Naive thymus-derived CD4-positive, alpha-beta T cell (primary cell): Measurements from ENCODE around the gene WFS1. TPM values are rescaled to one million over a fixed set of nuclear protein-coding genes. Genes with fewer than 3 reads are reported as not detected.

Source experiments
- ATAC-seq: fragments of 150-1000 bp; cut with Tn5 transposase; 2 replicates; pipeline ENCODE4 v1.10.0; 2021; ENCODE audit warnings: mild to moderate bottlenecking, moderate library complexity
- CTCF ChIA-PET: fragments of 350-600 bp; sonication (Branson Sonifier 250); formaldehyde crosslinking; loops from one replicate; lab custom pipeline; 2021; ENCODE audit warnings: antibody characterized with exemption; lab: Charles Lee
- POLR2A ChIA-PET: fragments of 350-600 bp; sonication (Branson Sonifier 250); formaldehyde crosslinking; loops from one replicate; lab custom pipeline; 2021; ENCODE audit warnings: antibody characterized with exemption, inconsistent platforms; lab: Charles Lee
- DNase-seq, 9 donors: peaks; one replicate each; pipeline versions ENCODE4 v3.0.0 to v3.0.0-alpha.2; 2020 to 2022; ENCODE audit warnings: mixed read lengths in 1 of 9
- H3K27ac ChIP-seq: one replicate; pipeline ENCODE4 v1.7.0; 2013; ENCODE audit warnings: mild to moderate bottlenecking, low read depth, low read length, moderate library complexity
- H3K27me3 ChIP-seq, 2 donors: one replicate each; pipeline ENCODE4 v1.7.0; 2013; ENCODE audit warnings: low read length in 2 of 2, mild to moderate bottlenecking in 2 of 2, moderate library complexity in 2 of 2; ENCODE audit not compliant: control insufficient read depth in 2 of 2, insufficient read depth in 2 of 2
- H3K36me3 ChIP-seq, 3 experiments: 1 replicate in 2 of 3; 2 replicates in 1 of 3; pipeline ENCODE4 v1.7.0; 2013; ENCODE audit warnings: low read length in 3 of 3, mild to moderate bottlenecking in 3 of 3, moderate library complexity in 1 of 3; ENCODE audit not compliant: insufficient read depth in 3 of 3, control insufficient read depth in 2 of 3
- H3K4me1 ChIP-seq, 2 donors: one replicate each; pipeline ENCODE4 v1.7.0; 2013; ENCODE audit warnings: low read length in 2 of 2, mild to moderate bottlenecking in 2 of 2, moderate library complexity in 1 of 2; ENCODE audit not compliant: control insufficient read depth in 2 of 2, insufficient read depth in 2 of 2
- H3K4me3 ChIP-seq: 2 replicates; pipeline ENCODE4 v1.7.0; 2013; ENCODE audit warnings: mild to moderate bottlenecking, low read length
- H3K9me3 ChIP-seq, 3 experiments: 1 replicate in 2 of 3; 2 replicates in 1 of 3; pipeline ENCODE4 v1.7.0; 2013; ENCODE audit warnings: low read length in 3 of 3; ENCODE audit not compliant: control insufficient read depth in 2 of 3
- H3K27ac Mint-ChIP-seq, 9 donors: one replicate each; pipeline ENCODE4 v1.8.0; 2020 to 2022; ENCODE audit warnings: mixed read lengths in 9 of 9, mild to moderate bottlenecking in 8 of 9, moderate library complexity in 5 of 9, inconsistent platforms in 2 of 9
- H3K27me3 Mint-ChIP-seq, 5 donors: one replicate each; pipeline ENCODE4 v1.8.0; 2021 to 2022; ENCODE audit warnings: mixed read lengths in 5 of 5, mild to moderate bottlenecking in 1 of 5
- H3K36me3 Mint-ChIP-seq, 5 donors: one replicate each; pipeline ENCODE4 v1.8.0; 2020 to 2022; ENCODE audit warnings: mixed read lengths in 5 of 5, mild to moderate bottlenecking in 3 of 5, inconsistent platforms in 1 of 5
- H3K4me1 Mint-ChIP-seq, 7 donors: one replicate each; pipeline ENCODE4 v1.8.0; 2020 to 2022; ENCODE audit warnings: mixed read lengths in 7 of 7, mild to moderate bottlenecking in 3 of 7, inconsistent platforms in 1 of 7
- H3K4me3 Mint-ChIP-seq, 10 donors: one replicate each; pipeline ENCODE4 v1.8.0; 2020 to 2022; ENCODE audit warnings: mild to moderate bottlenecking in 10 of 10, mixed read lengths in 10 of 10, moderate library complexity in 6 of 10, inconsistent platforms in 2 of 10
- H3K9me3 Mint-ChIP-seq, 11 donors: one replicate each; pipeline ENCODE4 v1.8.0; 2020 to 2022; ENCODE audit warnings: mixed read lengths in 11 of 11, mild to moderate bottlenecking in 4 of 11, inconsistent platforms in 1 of 11, moderate library complexity in 1 of 11
- intact Hi-C, 2 donors: fragments of 100-400 bp; cut with micrococcal nuclease; formaldehyde crosslinking; loops; one replicate each; pipeline ENCODE4 v1.15.1; 2023
- polyA plus RNA-seq, 2 donors: library from polyadenylated mRNA; unstranded; fragments of 300-500 nt; fragmentation: Illumina TruSeq; gene quantifications; one replicate each; pipeline ENCODE4 v1.2.3, GENCODE V29; 2021
- total RNA-seq, 6 experiments: library from RNA in 5 of 6; stranded (reverse) in 5 of 6; gene quantifications; 1 replicate in 5 of 6; 2 replicates in 1 of 6; pipeline ENCODE4 v1.2.3 and lab custom pipeline; 2021 to 2026

Gene WFS1
- total and polyA plus RNA-seq, 7 experiments from 2014 or later, result 2.8 to 6.7 (median 4.4) TPM

- Mint-ChIP-seq H3K36me3 (peaks cover 0 to 7% (median 0%) of the 10 kb centered on the region in 5 donors), H3K9me3 (peaks cover 0 to 18% (median 8%) of the 10 kb centered on the region in 11 donors), H3K4me3 (peak overlapping the region in 2 of 10 donors; percentile 3 to 10), H3K27ac (no peak overlapping the region), H3K27me3 (peaks cover 52 to 76% (median 63%) of the 10 kb centered on the region in 5 donors), H3K4me1 (peaks cover 0 to 8% (median 5%) of the 10 kb centered on the region in 7 donors)
- POLR2A ChIA-PET, result no interaction called here
- Histone ChIP-seq H3K4me3 (no peak overlapping the region), H3K9me3 (peaks cover 0 to 7% (median 4%) of the 10 kb centered on the region in 3 experiments), H3K36me3 (no peaks in the 10 kb centered on the region), H3K27ac (no peak overlapping the region), H3K4me1 (no peaks in the 10 kb centered on the region), H3K27me3 (peaks cover 0 to 4% of the 10 kb centered on the region in 2 donors)
- CTCF ChIA-PET, result interaction anchor here (0.5 to 0.6 kb wide), 2 partner anchors 8 to 1881 kb away, joined by 3 to 4 read pairs; no protein-coding TSS in a partner anchor
- intact Hi-C loops, result no loop called here
- DNase-seq (no peak), ATAC-seq (no peak)
Observed at GRCh38 chr4:6245246-6246169, 24.1 kb upstream of the WFS1 start.

GRCh38 chr4:6246170-6246634, 23.4 kb upstream of the WFS1 start:
- Mint-ChIP-seq H3K9me3 (peaks cover 0 to 18% (median 8%) of the 10 kb centered on the region in 11 donors), H3K4me3 (no peak overlapping the region), H3K27ac (no peak overlapping the region), H3K4me1 (peaks cover 0 to 12% (median 5%) of the 10 kb centered on the region in 7 donors), H3K36me3 (peaks cover 0 to 7% (median 0%) of the 10 kb centered on the region in 5 donors), H3K27me3 (peaks cover 55 to 76% (median 65%) of the 10 kb centered on the region in 5 donors)
- Histone ChIP-seq H3K36me3 (no peaks in the 10 kb centered on the region), H3K9me3 (peaks cover 0 to 7% (median 4%) of the 10 kb centered on the region in 3 experiments), H3K4me1 (no peaks in the 10 kb centered on the region), H3K4me3 (no peak overlapping the region), H3K27me3 (peaks cover 0 to 4% of the 10 kb centered on the region in 2 donors), H3K27ac (no peak overlapping the region)
- ChIA-PET CTCF (interaction anchor here (1.1 kb wide), 1 partner anchor 76 kb away, joined by 3 read pairs; no protein-coding TSS in a partner anchor), POLR2A (no interaction called here)
- ATAC-seq (no peak), DNase-seq (no peak)
- intact Hi-C loops, result no loop called here

- ChIA-PET CTCF (interaction anchor here (8.5 kb wide), 1 partner anchor 82 kb away, joined by 109 read pairs; no protein-coding TSS in a partner anchor), POLR2A (no interaction called here)
- peaks cover 0 to 4% of the 10 kb centered on the region in 2 donors for H3K27me3 ChIP-seq
- DNase-seq (no peak), ATAC-seq (no peak)
- H3K4me1 Mint-ChIP-seq, result peaks cover 0 to 12% (median 5%) of the 10 kb centered on the region in 7 donors
- H3K4me3 Mint-ChIP-seq, result no peak overlapping the region
- H3K4me3 ChIP-seq, result no peak overlapping the region
- intact Hi-C loops, result no loop called here
- peaks cover 0 to 17% (median 7%) of the 10 kb centered on the region in 11 donors for H3K9me3 Mint-ChIP-seq
- no peaks in the 10 kb centered on the region for H3K36me3 ChIP-seq
- no peak overlapping the region for H3K27ac Mint-ChIP-seq
- H3K36me3 Mint-ChIP-seq, result peaks cover 0 to 7% (median 0%) of the 10 kb centered on the region in 5 donors
- peaks cover 55 to 62% (median 58%) of the 10 kb centered on the region in 5 donors for H3K27me3 Mint-ChIP-seq
- H3K9me3 ChIP-seq, result peaks cover 0 to 7% (median 4%) of the 10 kb centered on the region in 3 experiments
- H3K27ac ChIP-seq, result no peak overlapping the region
- no peaks in the 10 kb centered on the region for H3K4me1 ChIP-seq
Observed at GRCh38 chr4:6248394-6248793, 21.3 kb upstream of the WFS1 start.

- peak in 7 of 9 donors; percentile 39 to 71 (median 60) for DNase-seq
- no peak overlapping the region for H3K27ac ChIP-seq
- peaks cover 38 to 52% (median 49%) of the 10 kb centered on the region in 5 donors for H3K27me3 Mint-ChIP-seq
- no peaks in the 10 kb centered on the region for H3K27me3 ChIP-seq
- H3K27ac Mint-ChIP-seq, result no peak overlapping the region
- H3K9me3 ChIP-seq, result no peaks in the 10 kb centered on the region
- ChIA-PET CTCF (interaction anchor here (1.2 to 8.5 kb wide), 7 partner anchors 11 to 80 kb away, joined by 3 to 109 read pairs (median 5); no protein-coding TSS in a partner anchor), POLR2A (no interaction called here)
- peak; percentile 72 for ATAC-seq
- no peaks in the 10 kb centered on the region for H3K36me3 ChIP-seq
- no peak overlapping the region for H3K4me3 ChIP-seq
- H3K4me3 Mint-ChIP-seq, result no peak overlapping the region
- no peaks in the 10 kb centered on the region for H3K36me3 Mint-ChIP-seq
- no peaks in the 10 kb centered on the region for H3K4me1 ChIP-seq
- H3K4me1 Mint-ChIP-seq, result peaks cover 0 to 6% (median 0%) of the 10 kb centered on the region in 7 donors
- H3K9me3 Mint-ChIP-seq, result no peaks in the 10 kb centered on the region
- intact Hi-C loops, result loop anchor here (1.0 to 5.0 kb wide), 7 partner anchors 77 to 1762 kb away; no protein-coding TSS in a partner anchor
Observed at GRCh38 chr4:6250235-6250983, 19.2 kb upstream of the WFS1 start.

GRCh38 chr4:6250984-6251295, 18.7 kb upstream of the WFS1 start:
- H3K36me3 Mint-ChIP-seq, result no peaks in the 10 kb centered on the region
- no peak overlapping the region for H3K4me3 Mint-ChIP-seq
- Histone ChIP-seq H3K9me3 (no peaks in the 10 kb centered on the region), H3K36me3 (no peaks in the 10 kb centered on the region), H3K27me3 (no peaks in the 10 kb centered on the region), H3K27ac (no peak overlapping the region), H3K4me3 (no peak overlapping the region), H3K4me1 (no peaks in the 10 kb centered on the region)
- no peak overlapping the region for H3K27ac Mint-ChIP-seq
- CTCF ChIA-PET, result interaction anchor here (1.2 to 8.5 kb wide), 7 partner anchors 10 to 79 kb away, joined by 3 to 109 read pairs (median 5); no protein-coding TSS in a partner anchor
- ATAC-seq (no peak), DNase-seq (no peak)
- peaks cover 0 to 6% (median 0%) of the 10 kb centered on the region in 7 donors for H3K4me1 Mint-ChIP-seq
- intact Hi-C loops, result loop anchor here (1.0 to 5.0 kb wide), 7 partner anchors 76 to 1762 kb away; no protein-coding TSS in a partner anchor
- H3K27me3 Mint-ChIP-seq, result peaks cover 38 to 56% (median 48%) of the 10 kb centered on the region in 5 donors
- H3K9me3 Mint-ChIP-seq, result no peaks in the 10 kb centered on the region
- POLR2A ChIA-PET, result no interaction called here

GRCh38 chr4:6251365-6251764, 18.3 kb upstream of the WFS1 start:
- peaks cover 0 to 6% (median 0%) of the 10 kb centered on the region in 7 donors for H3K4me1 Mint-ChIP-seq
- intact Hi-C loops, result loop anchor here (2.0 to 5.0 kb wide), 6 partner anchors 117 to 1763 kb away; no protein-coding TSS in a partner anchor

More at GRCh38 chr4:6251365-6251764, 18.3 kb upstream of the WFS1 start:
- Histone ChIP-seq H3K36me3 (no peaks in the 10 kb centered on the region), H3K4me1 (no peaks in the 10 kb centered on the region), H3K4me3 (no peak overlapping the region), H3K27me3 (no peaks in the 10 kb centered on the region), H3K9me3 (no peaks in the 10 kb centered on the region), H3K27ac (no peak overlapping the region)
- CTCF ChIA-PET, result interaction anchor here (1.2 to 8.5 kb wide), 7 partner anchors 10 to 79 kb away, joined by 3 to 109 read pairs (median 5); no protein-coding TSS in a partner anchor
- H3K27ac Mint-ChIP-seq, result no peak overlapping the region
- POLR2A ChIA-PET, result no interaction called here
- H3K9me3 Mint-ChIP-seq, result no peaks in the 10 kb centered on the region
- H3K36me3 Mint-ChIP-seq, result no peaks in the 10 kb centered on the region
- ATAC-seq, result no peak
- H3K27me3 Mint-ChIP-seq, result peaks cover 35 to 56% (median 44%) of the 10 kb centered on the region in 5 donors
- DNase-seq, result no peak
- no peak overlapping the region for H3K4me3 Mint-ChIP-seq
